HG03342 (cell line): ENCODE results near the gene MAGI1.
A peak's percentile ranks its signal among the peaks of the same experiment; 100 is the strongest.

Source experiments
- ATAC-seq: cut with Tn5 transposase; IDR thresholded peaks from one replicate; pipeline ENCODE4 v1.9.1; 2021; ENCODE audit warnings: mild to moderate bottlenecking, moderate library complexity; ENCODE audit not compliant: unreplicated experiment

Gene MAGI1

GRCh38 chr3:65975032-65975431, 63.7 kb downstream of the MAGI1 start:
- ATAC-seq: no peak

- ATAC-seq: no peak
Observed at GRCh38 chr3:65974509-65974908, 64.2 kb downstream of the MAGI1 start.

GRCh38 chr3:65972765-65973164, 66.0 kb downstream of the MAGI1 start:
- no peak for ATAC-seq

GRCh38 chr3:65971293-65972252, 67.1 kb downstream of the MAGI1 start:
- ATAC-seq: no peak

- ATAC-seq: no peak
Observed at GRCh38 chr3:65968996-65969395, 69.7 kb downstream of the MAGI1 start.

GRCh38 chr3:65967451-65967850, 71.3 kb downstream of the MAGI1 start:
- no peak for ATAC-seq

GRCh38 chr3:65964838-65965237, 73.9 kb downstream of the MAGI1 start:
- ATAC-seq: no peak

GRCh38 chr3:65963787-65964677, 74.7 kb downstream of the MAGI1 start:
- peak; percentile 98 for ATAC-seq

- no peak for ATAC-seq
Observed at GRCh38 chr3:65961733-65962132, 77.0 kb downstream of the MAGI1 start.

GRCh38 chr3:65961128-65961527, 77.6 kb downstream of the MAGI1 start:
- no peak for ATAC-seq

GRCh38 chr3:65960087-65960486, 78.6 kb downstream of the MAGI1 start:
- no peak for ATAC-seq

GRCh38 chr3:65958216-65958615, 80.5 kb downstream of the MAGI1 start:
- ATAC-seq: no peak

- ATAC-seq: no peak
Observed at GRCh38 chr3:65955792-65956477, 82.8 kb downstream of the MAGI1 start.

GRCh38 chr3:65953881-65954733, 84.6 kb downstream of the MAGI1 start:
- ATAC-seq: no peak

- ATAC-seq: no peak
Observed at GRCh38 chr3:65953301-65953812, 85.4 kb downstream of the MAGI1 start.

- no peak for ATAC-seq
Observed at GRCh38 chr3:65952842-65953241, 85.9 kb downstream of the MAGI1 start.

- no peak for ATAC-seq
Observed at GRCh38 chr3:65951836-65952505, 86.7 kb downstream of the MAGI1 start.

- no peak for ATAC-seq
Observed at GRCh38 chr3:65950340-65951326, 88.1 kb downstream of the MAGI1 start.
